ENCODE results near the gene ELANE. TPM values are rescaled to one million over a fixed set of nuclear protein-coding genes. Genes with fewer than 3 reads are reported as not detected.

ELANE gene
- total RNA-seq, 1 donor from 2014 or later = not detected

- Mint-ChIP-seq H3K4me1 (ENCODE audit: low read depth) (no peaks in the 10 kb centered on the region), H3K9me3 (ENCODE audit: low read depth) (no peaks in the 10 kb centered on the region), H3K27ac (no peak within 1 kb of the TSS), H3K27me3 (peaks cover 22% of the 10 kb centered on the region), H3K36me3 (ENCODE audit: insufficient read depth) (no peaks in the 10 kb centered on the region), H3K4me3 (ENCODE audit: low read depth) (peak within 1 kb of the TSS; percentile 26)
- no peak for TF ChIP-seq CTCF (IDR thresholded peaks at IDR 0.05; ENCODE audit: unreplicated experiment)
- DNase-seq (ENCODE audit: low spot score, unreplicated experiment) = no peak
Observed at GRCh38 chr19:858868-859843, 7.1 kb downstream of the ELANE start, which contains the start of gene CFD. CFD (plus strand) TSS chr19:859664; CDS start chr19:859690, 26 bp downstream.

GRCh38 chr19:861141-861755 is 9.1 kb downstream of the ELANE start:
- H3K9me3 Mint-ChIP-seq (ENCODE audit: low read depth) = no peaks in the 10 kb centered on the region
- H3K27ac Mint-ChIP-seq = no peak overlapping the region
- DNase-seq (ENCODE audit: low spot score, unreplicated experiment) = no peak
- TF ChIP-seq CTCF (IDR thresholded peaks at IDR 0.05; ENCODE audit: unreplicated experiment) = no peak
- H3K36me3 Mint-ChIP-seq (ENCODE audit: insufficient read depth) = peaks cover 4% of the 10 kb centered on the region
- H3K4me3 Mint-ChIP-seq (ENCODE audit: low read depth) = no peak overlapping the region
- peaks cover 22% of the 10 kb centered on the region for H3K27me3 Mint-ChIP-seq
- H3K4me1 Mint-ChIP-seq (ENCODE audit: low read depth) = no peaks in the 10 kb centered on the region

- Mint-ChIP-seq H3K27me3 (peaks cover 22% of the 10 kb centered on the region), H3K4me3 (ENCODE audit: low read depth) (no peak overlapping the region), H3K27ac (no peak overlapping the region), H3K4me1 (ENCODE audit: low read depth) (no peaks in the 10 kb centered on the region), H3K36me3 (ENCODE audit: insufficient read depth) (peaks cover 4% of the 10 kb centered on the region), H3K9me3 (ENCODE audit: low read depth) (no peaks in the 10 kb centered on the region)
- DNase-seq (ENCODE audit: low spot score, unreplicated experiment) = no peak
- TF ChIP-seq CTCF (IDR thresholded peaks at IDR 0.05; ENCODE audit: unreplicated experiment) = no peak
Observed at GRCh38 chr19:861756-862580, 9.9 kb downstream of the ELANE start.

- DNase-seq (ENCODE audit: low spot score, unreplicated experiment) = no peak
- no peak overlapping the region for H3K4me3 Mint-ChIP-seq (ENCODE audit: low read depth)
- no peaks in the 10 kb centered on the region for H3K9me3 Mint-ChIP-seq (ENCODE audit: low read depth)
- no peak for TF ChIP-seq CTCF (IDR thresholded peaks at IDR 0.05; ENCODE audit: unreplicated experiment)
- peaks cover 22% of the 10 kb centered on the region for H3K27me3 Mint-ChIP-seq
- no peak overlapping the region for H3K27ac Mint-ChIP-seq
- no peaks in the 10 kb centered on the region for H3K4me1 Mint-ChIP-seq (ENCODE audit: low read depth)
- peaks cover 8% of the 10 kb centered on the region for H3K36me3 Mint-ChIP-seq (ENCODE audit: insufficient read depth)
Observed at GRCh38 chr19:862581-863314, 10.6 kb downstream of the ELANE start.

All from progenitor cell of endocrine pancreas (in vitro differentiated cells).